HG03280 (cell line): ENCODE results near the gene TOPBP1.
A peak's percentile ranks its signal among the peaks of the same experiment; 100 is the strongest.
"Not testable (repeated sequence)": the region's sequence is repeated elsewhere in the genome, so short reads cannot be mapped to it uniquely, and the experiment has no call there.

ENCODE experiments used
- ATAC-seq: cut with Tn5 transposase; IDR thresholded peaks from one replicate; pipeline ENCODE4 v1.9.1; 2021; ENCODE audit warnings: mild to moderate bottlenecking, moderate library complexity; ENCODE audit not compliant: unreplicated experiment

Gene TOPBP1

DNA sequence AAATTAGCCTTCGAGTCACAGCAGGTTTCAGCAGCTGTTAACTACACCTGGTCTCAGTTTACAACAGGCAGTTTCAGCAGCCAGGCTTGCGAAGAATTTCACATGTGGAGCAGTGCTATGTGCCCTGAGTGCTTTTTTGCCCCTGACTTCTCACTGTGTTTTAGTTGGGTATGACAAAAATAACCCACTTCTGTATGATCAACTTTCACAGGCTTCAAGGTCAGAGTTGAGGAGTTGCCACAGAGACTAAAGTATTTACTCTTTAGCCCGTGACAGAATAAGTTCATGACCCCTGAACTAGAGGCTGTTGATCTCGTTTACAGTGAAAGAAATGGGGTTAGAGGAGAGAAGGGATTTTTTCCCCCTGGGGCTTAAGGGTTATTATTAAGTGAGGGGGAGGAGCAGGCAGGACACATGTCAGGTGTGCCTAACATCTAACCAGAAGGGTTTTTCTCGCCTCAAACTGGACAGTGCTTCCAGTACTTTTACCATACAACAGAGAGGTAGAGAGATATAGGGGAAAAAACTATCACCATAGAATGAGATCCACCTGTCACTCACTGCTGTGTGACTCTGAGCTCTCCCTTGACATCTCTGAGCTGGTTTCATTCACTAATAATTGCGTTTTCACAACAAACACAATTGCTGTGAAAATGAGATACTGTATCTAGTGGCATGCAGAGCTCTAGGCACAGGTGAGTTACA is 14.0 kb upstream of the TOPBP1 start:
- peak; percentile 70 for ATAC-seq

DNA sequence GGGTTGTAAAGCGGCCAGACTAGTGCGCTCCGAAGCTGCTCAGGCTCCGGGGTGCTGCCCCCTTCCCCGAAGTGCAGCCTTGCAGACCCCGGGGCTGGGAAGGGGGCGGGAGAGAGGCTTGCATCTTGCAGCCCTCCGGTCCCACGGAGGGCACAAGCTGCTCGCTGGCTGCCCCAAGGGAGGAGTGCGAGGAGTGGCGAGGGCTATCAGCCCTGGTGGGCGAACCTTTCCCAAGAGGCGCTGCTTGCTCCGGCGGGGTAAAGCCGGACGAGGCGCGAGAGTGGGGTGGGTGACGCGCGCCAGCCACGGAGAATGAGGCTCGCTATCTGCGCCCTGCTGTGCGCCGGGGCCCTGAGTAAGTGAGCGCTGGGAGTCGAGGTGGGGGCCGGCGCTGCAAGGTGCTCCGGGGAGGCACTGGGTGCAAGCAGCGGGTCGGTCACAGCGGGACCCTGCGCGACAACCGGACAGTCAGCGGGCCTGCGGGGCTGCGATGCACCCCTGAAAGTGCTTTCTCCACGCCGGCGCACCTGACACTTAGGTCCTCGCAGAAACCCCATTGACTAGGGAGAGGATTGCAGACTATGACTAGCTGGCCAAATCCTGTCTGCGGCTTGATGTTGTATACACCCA is 12.7 kb upstream of the TOPBP1 start:
- no peak for ATAC-seq

DNA sequence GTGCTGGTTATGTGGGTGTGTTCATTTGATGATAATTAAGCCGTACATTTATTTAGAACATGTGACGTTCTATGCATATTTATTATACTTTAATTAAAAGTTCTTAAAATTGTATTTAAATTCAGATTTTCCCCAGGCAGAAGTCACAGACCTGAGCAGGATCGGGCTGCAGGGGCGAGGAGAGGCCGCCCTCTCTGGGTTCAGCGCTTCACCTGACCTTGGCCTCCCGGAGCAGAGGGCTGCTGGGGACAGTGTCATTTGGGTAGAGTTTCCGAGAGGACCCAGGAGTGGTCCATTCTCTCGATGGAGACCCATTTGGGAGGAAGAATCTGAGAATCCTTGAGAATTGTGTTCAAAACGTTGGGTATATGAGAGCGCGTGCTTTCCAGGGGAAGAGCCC is 12.0 kb upstream of the TOPBP1 start:
- no peak for ATAC-seq

DNA sequence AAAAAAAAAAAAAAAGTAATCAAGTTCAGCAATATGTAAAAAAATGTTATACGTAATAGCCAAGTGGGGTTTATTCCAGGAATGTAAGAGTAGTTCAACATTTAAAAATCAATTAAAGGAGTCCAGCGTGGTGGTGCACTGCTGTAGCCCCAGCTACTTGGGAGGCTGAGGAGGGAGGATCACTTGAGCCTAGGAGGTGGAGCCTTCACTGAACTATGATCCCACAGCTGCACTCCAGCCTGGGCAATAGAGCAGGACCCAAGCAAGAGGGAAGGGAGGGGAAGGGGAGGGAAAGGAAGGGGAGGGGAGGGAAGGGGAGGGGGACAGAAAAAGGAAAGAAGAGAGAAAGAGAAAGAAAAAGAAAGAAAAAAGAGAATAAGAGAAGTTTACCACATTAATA is 10.7 kb upstream of the TOPBP1 start:
- ATAC-seq = no peak

DNA sequence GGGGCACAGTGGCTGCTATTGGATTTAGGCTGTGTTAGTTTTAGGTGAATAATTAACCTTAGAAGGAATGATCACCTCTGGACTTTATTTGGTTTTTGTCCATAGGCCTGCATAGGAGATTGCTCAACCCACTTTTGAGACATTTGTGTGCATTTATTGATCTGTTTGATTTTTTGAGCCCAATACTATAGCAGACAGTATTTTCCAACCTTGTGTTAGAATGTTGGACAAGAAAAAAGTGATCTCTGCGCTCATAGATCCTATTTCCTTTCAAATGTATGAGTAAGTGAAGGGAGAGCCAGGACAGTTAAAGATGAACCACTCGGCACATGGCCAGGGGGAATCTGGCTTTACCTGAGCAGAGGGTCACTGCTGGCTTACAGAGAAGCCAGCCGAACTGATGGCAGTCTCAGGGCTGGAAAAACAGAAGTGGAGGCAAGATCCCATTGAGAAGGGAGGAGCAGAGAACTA is 8.8 kb upstream of the TOPBP1 start:
- no peak for ATAC-seq

DNA sequence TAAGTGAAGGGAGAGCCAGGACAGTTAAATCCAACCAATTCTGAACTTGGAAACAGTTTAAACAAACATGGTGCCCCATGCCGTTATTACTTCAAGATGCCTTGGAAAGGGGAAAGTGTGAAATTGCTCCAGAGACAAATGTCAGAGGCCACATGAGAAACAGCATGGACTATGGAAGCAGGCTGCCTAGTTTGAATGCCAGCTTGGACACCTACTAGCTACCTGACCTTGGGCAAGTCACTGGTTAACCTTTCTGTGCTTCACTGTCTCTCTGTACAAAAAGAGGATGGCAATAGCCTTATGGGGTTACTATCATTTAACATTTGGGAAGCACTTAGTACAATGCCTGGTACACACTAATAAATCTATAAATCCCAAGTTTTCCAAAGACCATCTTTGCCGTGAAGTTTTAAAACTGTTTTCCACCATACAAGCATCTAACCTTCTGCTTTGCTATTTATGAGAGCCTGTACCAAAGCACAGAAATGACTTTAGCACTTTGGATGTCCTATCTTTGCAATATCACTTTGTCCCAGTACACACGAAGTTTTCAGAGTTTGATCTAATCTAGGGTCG is 8.3 kb upstream of the TOPBP1 start:
- no peak for ATAC-seq

DNA sequence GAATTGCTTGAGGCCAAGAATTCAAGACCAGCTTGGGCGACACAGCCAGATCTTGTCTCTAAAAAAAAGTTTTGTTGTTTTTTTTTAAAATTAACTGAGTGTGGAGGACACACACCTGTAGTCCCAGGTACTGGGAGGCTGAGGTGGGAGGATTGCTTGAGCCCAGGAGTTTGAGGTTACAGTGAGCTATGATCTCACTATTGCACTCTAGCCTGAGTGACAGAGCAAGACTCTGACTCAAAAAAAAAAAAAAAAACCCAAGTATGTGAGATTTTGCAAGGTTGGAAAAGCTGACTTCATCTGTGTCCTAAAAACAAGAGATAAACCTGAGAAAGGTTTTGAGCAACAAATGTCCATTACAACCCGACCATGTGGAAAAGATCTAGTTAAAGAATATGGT is 5.4 kb upstream of the TOPBP1 start:
- ATAC-seq = no peak

DNA sequence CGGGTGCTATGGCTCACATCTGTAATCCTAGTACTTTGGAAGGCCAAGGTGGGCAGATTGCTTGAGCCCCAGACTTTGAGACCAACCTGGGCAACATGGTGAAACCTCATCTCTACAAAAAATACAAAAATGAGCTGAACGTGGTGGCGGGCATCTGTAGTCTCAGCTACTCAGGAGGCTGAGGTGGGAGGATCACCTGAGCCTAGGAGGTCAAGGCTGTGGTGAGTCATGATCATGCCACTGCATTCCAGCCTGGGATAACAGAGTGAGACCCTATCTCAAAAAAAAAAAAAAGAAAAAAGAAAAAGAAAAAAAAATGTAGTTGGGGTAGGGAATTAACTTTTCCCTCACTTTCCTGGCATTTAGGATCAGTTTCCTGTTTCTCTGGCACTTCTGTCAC is 3.4 kb upstream of the TOPBP1 start:
- not testable (repeated sequence) for ATAC-seq

DNA sequence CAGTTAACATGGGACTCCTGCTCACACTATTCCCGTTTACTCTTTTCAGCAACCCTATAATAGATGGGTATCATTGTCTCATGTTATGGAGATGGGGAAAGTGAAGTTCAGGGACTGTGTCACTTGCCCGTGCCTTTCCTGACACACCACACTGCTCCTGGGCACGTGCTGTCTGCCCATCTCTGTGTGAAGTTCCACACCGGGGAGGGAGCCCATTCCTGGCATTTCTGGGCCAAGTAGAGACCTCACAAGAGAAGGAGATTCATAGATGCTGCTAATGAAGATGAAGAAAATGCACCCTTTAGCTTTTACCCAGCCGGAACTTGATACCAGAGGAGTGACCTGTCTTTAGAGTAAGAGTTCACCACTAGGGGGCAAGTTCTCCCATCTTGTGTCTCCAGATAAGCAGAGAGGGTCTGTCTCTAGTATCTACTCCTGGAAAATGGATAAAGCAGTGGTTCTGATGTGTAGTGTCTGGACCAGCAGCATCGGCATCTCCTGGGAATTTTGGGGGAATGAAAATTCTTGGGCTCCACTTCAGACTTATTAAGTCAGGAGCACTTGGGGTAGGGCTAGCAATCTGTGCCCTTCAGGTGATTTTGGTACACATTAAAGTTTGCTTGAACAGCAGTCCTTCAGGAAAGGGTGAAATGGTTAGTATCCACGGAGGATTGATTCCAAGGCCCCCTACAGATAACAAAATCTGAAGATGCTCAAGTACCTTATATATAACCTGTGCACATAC is 2.0 kb upstream of the TOPBP1 start:
- peak; percentile 57 for ATAC-seq

DNA sequence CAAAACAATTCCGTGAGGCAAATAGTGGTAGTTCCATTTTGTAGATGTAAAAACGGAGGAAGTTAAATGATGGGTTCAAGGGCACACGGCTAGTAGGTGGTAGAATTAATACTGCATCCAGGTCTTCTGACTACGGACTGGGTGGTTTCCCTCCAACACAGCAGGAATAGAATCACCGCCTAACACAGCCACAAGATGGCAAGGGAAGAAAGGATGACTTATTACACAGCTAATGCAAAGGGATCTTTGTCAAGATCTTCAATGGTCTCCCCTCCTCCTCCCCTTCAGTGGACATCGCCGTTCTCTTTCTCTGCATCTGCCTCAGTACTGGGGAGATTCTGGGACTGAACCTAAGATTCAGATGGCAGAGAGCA is 524 bp upstream of the TOPBP1 start:
- peak; percentile 34 for ATAC-seq

DNA sequence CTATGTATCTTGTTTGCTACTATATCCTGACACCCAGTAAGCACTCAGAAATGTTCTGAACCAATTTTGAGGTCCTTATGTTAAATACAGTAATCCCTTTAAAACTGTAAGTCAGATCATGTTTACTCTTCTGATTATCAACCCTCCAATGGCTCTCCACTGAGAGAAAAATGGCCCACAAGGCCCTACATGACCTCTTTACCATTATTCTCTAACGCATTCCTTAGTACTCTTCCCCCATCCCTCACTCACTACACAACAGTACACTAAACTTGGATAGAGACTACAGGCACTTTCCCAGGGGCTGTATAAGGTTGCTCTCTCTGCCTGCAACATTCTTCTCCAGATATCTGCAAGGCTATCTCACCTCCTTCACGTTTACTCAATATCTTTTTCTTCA is 1.9 kb downstream of the TOPBP1 start:
- no peak for ATAC-seq

DNA sequence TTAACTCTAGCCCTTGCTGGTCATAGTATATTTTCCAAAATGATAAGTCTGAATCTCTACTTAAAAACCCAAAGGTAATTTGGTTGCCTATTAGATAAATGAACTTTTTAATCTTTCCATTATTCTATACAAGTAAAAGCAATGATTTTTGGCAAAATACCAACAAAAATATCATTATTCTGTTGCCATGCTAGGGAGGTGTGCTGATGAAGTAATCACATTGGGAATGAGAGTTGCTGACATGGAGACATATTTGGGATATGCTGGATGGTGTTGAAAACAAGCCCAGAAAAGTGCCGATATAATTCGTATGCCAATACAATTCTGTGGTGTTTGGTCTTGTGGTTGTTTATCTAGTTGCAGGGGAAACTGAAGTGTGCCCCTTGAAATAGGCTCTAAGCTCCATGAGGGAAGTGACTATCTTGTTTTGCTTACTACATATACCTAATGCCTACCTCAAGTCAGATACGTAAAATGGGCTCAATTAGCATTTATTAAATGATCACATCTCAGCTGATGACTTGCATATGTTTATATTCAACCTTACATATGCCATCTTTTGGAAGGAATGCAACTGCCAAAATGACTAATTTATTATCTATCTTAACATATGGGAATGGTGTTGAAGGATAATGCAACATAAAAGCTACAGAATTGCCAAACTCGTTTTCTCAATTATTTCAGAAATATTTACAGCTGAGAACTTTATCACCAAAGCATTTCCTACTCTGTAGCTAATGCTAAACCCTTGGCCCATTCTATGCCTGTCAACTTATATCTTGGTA is 5.8 kb downstream of the TOPBP1 start:
- no peak for ATAC-seq

DNA sequence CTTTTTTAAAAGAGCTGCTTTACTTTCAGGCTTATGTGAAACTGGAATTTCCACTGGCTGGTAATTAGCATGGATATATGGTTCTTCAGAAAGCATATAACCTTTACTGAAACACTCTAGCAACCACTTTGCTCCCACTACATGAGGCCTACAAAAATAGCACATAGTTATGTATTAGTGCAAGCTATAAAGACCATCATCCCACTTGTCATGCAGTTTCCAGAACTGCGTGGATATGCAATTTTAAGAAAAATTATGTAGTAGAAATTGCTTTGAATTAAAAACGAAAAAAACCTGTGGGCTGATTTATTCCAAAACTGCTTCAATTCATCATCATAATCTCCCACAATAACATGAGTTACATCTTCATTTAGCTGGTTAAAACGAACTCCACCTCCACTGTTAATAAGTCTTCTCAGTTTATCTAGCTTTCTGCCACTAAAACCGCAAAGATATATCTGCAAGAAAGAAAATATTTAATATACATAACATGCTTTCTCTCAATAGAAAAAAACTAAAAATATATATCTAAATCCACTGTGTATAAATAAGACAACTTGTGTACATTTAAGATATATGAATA is 12.2 kb downstream of the TOPBP1 start:
- ATAC-seq = no peak

DNA sequence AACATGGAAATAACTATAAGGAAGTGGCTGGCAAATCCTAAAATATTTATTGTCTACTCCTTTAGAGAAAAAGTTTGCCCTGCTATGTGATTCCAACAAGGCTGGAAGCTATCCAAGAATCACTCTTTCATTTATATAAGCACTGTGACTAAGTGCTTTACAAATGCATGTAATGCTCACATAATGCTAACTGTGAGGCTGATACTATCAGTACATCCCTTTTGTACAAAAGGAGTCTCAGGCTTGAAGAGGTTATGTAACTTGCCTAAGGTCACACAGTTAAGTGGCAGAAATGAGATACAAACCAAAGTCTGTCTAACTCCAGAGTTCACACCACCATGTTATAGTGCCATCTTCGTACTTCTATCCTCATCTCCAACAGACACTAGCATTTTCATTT is 17.0 kb downstream of the TOPBP1 start:
- ATAC-seq = no peak

DNA sequence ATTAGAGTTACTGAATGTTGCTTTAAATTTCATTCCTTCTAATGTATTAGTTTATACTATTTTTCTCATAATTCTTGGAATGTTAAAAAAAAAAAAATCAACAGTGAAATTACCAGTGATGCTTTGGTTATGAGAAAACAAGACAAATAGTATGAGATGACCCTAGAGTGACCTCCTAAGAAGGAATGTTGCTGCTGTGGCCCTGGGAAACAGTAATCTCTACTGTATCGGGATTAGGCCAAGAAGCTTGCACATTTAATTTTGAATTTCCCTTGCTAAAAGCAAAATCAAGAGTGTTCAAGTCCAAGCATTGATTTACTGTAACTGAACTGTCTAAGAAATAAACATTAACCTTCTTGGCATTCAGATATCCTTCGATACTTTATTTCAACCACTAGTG is 18.1 kb downstream of the TOPBP1 start:
- ATAC-seq = no peak

DNA sequence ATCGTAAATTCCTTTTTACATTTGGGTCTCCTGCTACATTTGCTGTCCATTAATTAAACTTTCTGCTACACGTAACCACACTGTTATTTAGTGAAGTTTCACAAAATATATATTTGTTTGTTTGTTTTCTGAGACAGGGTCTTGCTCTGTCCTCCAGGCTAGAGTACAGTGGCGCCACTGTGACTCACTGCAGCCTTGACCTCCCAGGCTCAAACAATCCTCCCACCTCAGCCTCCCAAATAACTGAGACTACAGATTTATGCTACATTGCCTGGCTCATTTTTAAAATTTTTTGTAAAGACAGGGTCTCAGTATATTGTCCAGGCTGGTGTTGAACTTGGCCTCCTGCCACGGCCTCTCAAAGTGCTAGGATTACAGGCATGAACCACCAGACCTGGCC is 20.5 kb downstream of the TOPBP1 start:
- no peak for ATAC-seq

DNA sequence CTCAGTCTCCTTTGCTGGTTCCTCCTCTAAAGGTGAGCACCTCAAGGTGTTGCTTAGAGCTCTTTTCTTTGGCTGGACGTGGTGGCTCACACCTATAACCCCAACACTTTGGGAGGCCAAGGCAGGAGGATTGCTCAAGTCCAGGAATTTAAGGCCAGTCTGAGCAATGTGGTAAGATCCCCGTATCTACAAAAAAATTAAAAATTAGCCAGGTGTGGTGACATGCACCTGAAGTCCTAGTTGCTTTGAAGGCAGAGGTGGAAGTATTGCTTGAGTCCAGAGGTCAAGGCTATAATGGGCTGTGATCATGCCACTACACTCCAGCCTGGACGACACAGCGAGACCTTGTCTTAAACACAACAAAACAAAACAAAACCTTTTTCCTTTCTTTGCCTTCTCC is 28.3 kb downstream of the TOPBP1 start:
- no peak for ATAC-seq

DNA sequence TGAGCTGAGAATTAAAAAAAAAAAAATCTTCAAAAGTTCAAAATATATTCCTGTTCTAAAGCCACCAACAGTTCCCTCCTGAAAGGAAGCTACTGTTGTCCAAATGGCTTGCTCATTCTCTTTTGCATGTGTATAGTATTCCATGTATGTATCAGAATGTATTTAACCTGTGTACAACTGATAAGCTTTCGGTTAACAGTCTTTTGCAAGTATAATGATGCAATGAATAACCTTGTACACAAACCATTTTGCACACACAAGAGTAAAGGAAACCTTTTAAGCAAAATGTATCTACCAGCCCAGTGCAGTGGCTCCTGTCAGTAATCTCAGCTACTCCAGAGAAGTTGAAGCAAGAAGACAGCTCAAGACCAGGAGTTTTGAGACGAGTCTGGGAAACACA is 32.6 kb downstream of the TOPBP1 start:
- no peak for ATAC-seq

DNA sequence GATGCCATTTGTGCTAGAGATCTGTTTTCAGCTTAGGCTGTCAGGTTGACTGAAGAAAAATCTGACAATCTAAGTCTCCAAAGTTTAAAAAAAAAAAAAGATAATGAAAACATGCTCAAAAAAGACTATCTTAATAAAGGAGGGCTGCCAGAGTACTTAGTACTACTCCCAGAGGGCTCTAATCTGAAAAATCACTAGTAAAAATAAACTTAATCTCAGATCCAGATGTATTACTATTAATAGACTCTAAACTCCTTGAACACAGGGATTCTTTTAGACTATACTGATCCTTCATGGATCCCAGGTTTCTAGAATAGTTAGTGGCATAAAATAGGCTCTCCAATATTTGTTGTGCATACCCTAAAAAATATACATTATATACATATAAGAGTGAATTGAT is 34.0 kb downstream of the TOPBP1 start:
- ATAC-seq = no peak

DNA sequence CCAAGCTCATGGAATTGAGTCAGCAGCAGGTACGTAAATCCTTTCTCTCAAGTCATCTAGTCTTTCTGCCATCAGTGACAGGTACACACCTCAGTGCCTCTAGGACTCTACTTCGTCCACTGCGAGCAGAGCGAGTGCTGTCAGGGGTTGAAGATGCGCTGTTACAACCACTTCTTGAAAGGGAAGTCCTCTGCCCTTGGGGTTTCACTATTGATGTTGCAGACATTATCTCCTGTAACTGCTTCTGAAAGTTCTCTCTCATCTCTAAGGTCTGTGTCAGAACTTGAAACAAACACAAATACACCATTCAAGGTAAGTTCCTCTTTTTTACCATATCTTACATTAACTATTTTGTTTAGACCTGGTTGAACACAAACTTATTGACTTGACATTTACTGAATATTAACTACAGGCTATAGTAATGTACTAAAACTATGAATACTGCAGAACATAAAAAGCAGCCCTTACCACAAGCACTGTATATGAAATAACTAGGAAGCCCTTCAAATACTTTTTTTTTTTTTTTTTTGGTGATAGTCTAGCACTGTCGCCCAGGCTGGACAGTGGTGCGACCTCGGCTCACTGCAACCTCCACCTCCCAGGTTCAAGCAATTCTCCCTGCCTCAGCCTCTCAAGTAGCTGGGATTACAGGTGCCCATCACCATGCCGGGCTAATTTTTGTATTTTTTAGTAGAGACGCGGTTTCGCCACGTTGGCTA is 41.5 kb downstream of the TOPBP1 start:
- peak; percentile 100 for ATAC-seq
